GM21423 (cell line): Measurements from ENCODE around the gene EDN3.

ENCODE experiments used
- ATAC-seq: cut with Tn5 transposase; IDR thresholded peaks from one replicate; pipeline ENCODE4 v1.9.1; 2021; ENCODE audit warnings: mild to moderate bottlenecking, moderate library complexity; ENCODE audit not compliant: unreplicated experiment

Gene EDN3, protein sequence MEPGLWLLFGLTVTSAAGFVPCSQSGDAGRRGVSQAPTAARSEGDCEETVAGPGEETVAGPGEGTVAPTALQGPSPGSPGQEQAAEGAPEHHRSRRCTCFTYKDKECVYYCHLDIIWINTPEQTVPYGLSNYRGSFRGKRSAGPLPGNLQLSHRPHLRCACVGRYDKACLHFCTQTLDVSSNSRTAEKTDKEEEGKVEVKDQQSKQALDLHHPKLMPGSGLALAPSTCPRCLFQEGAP

DNA sequence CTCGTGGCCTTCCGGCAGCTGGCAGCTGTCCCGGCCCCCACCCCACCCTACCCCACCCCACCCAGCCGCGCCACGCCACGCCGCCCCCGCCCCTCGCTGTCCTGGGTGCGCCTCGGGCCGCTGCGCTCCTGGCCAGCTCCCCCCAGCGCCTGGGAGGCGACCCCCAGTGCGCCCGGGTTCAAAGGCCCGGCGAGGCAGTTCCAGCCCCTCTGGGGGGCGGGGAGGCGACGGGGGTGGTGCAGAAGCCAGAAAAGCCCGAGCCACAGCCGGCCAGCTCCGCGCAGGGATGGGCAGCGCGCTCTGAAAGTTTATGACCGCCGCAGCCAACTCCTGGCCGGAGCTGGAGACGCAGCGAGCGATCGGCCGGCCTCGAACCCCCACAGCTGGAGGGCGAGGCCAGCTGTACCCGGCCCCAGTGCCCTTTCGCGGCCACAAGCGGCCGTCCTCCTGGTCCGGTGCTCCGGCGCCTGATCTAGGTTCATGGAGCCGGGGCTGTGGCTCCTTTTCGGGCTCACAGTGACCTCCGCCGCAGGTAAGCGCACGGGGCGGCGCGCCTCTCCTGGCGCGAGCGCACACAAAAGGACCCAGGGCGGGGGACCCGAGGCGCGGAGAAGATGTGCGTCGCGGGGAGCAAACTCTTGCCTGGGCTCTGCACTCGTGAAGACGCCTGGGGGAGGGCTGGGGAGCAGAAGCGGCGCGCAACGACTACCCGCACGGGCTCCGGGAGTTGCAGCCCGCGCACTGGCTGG, at the start of gene EDN3:
EDN3 (plus strand) TSS at position 279 of the 749 bp plus-strand sequence; CDS start at position 481, 202 bp downstream.
- no peak for ATAC-seq

DNA sequence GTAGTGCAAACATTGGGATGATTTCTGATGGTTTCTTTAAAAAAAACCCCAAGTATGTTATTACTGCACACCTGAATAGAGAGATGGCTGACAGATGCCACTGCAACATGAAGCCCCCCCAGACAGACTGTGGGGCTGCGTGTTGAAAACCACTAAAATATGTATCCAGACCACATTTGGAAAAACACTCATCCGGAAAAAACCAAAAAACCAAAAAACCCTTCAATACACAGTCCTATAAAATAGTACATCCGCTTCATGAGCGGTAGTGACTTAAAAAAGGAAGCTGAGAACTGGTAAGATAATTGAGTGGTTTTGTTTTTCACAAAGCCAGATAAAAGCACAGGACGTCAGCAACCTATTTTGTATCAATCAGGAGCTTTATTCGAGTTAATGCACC, 47.1 kb upstream of the EDN3 start:
- no peak for ATAC-seq

GRCh38 chr20:59253779-59254319, 46.6 kb upstream of the EDN3 start:
- no peak for ATAC-seq

DNA sequence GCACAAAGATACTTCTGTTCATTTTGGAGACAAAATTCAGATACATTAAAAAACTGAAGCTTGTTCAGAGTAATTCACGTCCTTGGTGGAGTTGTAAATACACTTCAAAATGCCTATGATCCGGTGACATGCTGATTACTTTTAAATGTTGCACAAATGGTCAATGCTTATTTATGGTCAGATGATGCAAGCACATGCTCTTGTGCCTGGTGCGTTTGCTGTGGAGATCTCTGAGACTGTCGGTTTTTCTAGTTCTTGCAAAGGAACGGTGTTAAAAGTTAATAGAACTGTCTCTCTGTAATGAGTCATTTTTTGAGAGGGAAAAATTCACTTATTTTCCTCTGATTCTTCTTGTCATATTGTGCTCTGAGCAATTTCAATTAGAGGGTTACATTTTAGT, 45.2 kb upstream of the EDN3 start:
- no peak for ATAC-seq

DNA sequence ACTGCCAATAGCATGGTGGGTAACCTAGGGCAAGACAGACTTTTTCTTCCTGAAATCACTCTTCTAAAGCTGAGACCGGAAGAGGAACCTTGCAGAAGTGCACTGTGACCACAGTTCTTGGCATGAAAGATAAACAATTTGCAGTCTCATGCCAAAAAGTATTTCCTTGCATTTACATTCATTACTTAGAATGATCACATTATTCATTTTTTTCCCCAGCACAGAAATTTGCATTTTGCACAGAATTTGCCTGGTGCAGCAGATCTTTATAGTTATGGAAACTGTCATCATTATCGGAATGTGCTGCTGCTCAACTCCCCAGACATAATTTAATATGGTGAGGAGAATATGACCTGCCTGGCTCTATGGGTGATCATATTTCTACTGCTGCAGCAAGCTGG, 42.2 kb upstream of the EDN3 start:
- no peak for ATAC-seq

- ATAC-seq = no peak
Observed at GRCh38 chr20:59259946-59260345, 40.5 kb upstream of the EDN3 start.

GRCh38 chr20:59265298-59265697, 35.1 kb upstream of the EDN3 start:
- no peak for ATAC-seq

DNA sequence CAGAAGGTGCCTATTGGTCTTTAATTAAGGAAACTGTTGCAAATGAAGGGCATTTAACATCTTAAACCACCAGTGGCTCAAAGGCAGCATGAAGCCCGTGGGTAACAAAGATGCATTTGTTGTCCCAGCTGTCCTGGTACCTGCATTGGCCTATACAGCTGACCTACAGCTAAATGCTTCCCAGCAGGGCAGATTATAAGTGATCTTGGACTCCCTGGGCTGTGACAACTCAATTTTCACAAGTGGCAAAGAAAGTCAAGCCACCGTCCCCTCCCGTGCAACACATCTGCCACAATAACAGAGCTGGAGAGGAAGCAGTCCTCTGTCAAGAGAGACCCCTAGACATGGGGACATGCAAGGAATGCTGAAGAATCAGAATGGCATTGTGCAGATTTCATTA, 31.5 kb upstream of the EDN3 start:
- no peak for ATAC-seq

DNA sequence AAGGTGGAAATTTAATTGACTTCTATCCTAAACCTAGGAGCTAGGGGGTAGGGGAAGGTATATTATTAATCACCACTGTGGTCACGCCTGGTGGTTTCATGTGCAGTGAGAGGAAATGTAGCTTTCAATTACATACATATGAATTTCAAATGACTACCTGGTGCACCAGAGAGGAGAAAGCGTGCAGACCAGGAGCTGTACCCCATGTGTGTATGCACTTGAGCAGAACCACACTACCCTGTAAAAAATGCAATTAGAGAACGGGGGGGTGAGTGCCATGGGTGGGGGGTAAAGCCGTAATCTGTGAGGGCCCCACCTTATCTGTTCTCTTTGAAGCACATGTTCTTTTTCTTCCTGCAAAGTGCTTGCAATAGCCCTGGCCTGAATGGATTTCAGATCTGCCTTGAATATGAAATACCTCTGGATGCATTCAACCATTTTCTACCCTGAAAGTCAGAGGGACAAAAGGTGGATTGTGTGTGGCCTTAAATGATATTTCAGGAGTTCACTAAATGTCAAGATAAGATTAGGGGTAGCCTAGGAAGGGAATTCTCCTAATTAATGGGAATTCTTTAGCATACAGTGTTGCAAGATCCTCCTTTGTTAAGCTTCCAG, 30.9 kb upstream of the EDN3 start:
- ATAC-seq = no peak

DNA sequence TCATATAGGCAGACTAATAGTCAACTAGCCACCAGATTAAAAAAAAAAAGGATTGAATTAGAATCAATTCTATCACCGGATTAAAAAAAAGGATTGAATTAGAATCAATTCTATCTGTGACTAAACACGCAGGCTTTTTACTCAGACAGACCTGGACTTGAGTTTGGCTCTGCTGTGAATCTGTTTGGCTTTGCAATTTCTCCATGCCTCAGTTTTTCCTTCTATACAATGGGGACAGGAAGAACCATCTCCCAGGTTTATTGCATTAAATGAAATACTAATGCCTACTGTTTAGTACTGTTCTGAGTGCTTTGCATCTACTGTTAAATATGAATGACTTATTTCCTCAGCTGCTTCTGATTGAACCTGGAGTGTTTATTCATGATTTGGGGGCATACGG, 30.0 kb upstream of the EDN3 start:
- ATAC-seq = no peak

GRCh38 chr20:59273739-59274357, 26.6 kb upstream of the EDN3 start:
- no peak for ATAC-seq

DNA sequence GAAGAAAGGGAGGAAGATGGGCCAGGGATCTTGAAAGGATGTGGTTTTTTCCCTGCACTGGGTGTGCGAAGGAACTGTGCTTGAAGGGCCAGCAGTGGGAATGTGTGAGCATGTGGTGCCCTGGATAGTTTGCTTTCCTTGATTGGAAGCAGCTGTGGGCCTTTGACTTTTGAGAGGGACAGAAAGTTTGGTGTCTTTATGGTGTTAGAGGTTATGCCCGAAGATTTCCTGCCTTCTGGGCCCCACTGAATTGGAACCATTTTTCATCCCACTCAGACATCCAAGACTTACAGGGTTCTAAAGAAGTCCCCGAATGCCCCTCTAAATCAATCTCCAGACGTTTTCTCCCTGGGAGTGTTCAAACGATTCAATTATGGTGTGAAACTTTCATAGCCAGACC, 23.5 kb upstream of the EDN3 start:
- no peak for ATAC-seq

GRCh38 chr20:59284470-59284869, 15.9 kb upstream of the EDN3 start:
- no peak for ATAC-seq

DNA sequence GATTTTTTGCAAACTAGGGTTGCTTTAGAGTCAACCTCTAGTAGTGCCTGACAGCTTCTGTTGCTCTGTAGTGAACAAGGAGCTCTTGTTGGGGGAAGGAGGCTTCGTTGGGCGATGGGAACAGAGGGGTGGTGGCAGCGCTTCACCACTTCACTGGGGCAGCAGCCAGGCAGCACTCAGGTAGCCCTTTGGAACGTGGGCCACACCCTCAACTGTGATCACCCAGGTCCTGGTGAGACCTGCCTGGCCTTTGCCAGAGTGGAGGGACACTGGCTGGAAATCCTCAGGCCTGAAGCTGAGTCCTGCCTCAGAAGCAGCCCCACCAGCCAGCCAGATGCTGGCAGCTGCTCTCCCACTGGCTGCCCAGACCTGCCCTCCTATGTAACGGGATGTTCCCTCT, 10.4 kb upstream of the EDN3 start:
- ATAC-seq = no peak

DNA sequence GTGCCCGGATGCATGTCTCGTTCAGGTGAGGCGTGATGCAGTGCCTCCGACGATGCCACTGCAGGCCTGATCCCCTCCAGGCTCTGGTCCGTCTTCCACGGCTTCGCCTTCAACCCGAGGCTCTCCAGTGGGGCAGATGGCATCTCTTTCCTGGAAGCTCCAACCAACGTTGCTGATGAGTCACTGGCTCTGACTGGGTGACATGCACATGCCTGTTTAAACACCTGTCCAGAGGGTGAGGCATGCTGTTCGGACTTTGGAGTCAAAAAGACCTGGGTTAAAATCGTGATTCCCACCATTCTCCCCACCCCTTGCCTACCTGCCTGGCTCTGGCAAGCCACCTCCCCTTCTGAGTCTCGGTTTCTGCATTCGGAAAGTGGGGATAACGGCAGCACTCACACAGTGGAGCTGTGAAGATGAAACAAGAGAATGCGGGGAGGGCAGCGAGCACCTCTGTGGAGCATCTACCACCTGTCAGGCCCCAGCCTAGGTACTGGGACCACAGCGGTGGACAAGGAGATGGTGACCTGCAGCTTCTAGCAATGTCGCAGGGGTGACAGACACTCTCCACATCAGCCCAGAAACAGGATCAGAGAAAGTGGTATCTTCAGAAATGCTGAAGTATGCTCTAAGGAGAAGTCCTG, 8.5 kb upstream of the EDN3 start:
- no peak for ATAC-seq

DNA sequence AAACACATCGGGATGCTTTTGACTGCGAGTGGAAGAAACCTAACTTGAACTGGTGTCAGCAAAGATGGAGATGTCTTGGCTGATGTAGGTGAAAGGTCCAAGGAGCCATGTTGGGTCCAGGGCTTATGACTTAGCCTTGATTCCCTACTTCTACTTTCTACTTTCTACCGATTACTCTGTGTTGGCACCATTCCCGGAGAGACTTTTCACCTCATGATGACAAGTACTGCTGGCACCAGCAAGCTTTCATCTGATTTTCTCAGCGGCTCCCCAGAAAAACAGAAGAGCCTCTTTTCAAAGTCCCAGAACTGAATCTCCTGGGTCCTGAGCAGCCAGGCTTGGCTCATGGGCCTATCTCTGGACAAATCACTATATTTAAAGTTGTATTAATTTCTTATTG, 4.9 kb upstream of the EDN3 start:
- no peak for ATAC-seq

- ATAC-seq = no peak
Observed at GRCh38 chr20:59297686-59298085, 2.7 kb upstream of the EDN3 start.

DNA sequence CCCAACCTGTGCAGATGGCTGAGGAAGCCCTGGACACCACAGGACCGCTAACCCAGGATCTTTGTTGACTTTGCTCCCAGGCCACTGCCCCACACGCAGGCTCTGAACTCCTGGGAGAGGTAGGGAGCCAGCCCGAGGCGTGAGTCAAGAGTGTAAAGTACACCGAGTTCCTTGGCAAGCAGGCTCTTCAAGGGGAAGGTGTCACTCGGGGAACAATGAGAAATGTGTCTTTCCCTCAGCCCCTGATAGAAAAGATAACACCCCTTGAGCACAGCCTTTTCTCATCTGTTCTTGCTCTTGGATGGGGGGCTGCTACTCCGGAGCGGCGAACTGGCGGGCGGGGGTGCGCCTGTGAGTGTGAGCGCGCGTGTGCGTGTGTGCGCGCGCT, 472 bp upstream of the EDN3 start:
- no peak for ATAC-seq

DNA sequence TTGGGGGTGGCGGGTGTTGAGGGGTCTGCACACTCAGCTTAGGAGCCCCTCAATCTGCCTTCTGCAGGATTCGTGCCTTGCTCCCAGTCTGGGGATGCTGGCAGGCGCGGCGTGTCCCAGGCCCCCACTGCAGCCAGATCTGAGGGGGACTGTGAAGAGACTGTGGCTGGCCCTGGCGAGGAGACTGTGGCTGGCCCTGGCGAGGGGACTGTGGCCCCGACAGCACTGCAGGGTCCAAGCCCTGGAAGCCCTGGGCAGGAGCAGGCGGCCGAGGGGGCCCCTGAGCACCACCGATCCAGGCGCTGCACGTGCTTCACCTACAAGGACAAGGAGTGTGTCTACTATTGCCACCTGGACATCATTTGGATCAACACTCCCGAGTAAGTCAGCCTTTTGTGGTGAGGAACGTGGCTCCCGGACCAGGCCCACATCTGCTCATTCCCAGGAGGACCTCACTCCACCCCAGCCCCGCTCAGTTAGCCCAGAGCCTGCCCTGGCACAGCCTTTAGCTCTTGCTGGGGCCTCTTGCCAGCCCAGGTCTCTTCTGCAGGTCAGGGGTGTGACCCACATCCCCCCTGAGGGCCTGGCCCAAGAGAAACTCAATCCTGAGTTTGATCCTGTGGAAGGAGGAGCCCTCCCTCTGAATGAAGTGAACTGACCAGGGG, 1.1 kb downstream of the EDN3 start:
- ATAC-seq = no peak

DNA sequence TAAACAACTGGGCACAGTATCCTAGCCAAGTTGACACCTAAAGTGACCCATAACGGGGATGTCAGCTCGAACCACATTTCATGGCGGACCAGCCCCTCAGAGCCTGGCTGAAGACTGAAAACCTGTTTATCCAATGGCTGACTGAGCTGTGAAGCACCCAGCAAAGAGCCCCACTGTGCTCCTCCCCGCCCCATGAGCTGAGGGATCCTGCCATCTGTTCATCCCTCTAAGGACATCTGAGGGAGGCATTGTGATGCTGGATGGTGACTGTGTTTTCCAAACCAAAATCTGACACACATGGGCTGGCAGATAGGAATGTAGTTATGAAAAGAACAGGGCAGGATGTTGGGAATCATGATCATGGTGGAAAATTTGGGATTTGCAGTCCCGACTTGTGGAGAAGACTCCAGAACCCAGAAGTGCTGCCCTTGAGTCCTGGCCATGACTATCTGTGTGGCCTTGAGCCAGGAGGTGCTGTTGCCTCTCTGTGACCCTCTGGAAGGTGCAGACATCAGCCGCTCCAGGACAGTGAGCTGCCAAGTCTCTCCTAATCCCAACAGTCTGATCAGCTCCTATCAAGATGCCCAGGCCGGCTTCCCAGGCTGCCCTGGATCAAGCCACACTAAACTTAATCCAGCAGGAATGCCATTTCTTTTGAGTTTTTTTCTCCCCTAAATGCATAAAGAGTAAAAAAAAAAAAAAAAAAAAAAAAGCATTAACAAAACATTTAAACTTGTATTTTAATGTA, 5.7 kb downstream of the EDN3 start:
- no peak for ATAC-seq
